GM13976 (cell line): Measurements from ENCODE around the gene KPTN.

ENCODE experiments used
- DNase-seq: peaks from one replicate; pipeline ENCODE4 v3.0.0; 2012; ENCODE audit warnings: low spot score
- CTCF ChIP-seq: IDR thresholded peaks from 2 replicates; pipeline ENCODE4 v1.5.1; 2012; ENCODE audit warnings: borderline replicate concordance, mild to moderate bottlenecking; ENCODE audit not compliant: insufficient read depth; ENCODE audit errors: extremely low read depth, missing control alignments, control extremely low read depth
- in situ Hi-C: fragments of 300-500 bp; cut with MboI; formaldehyde crosslinking; loops from one replicate; pipeline ENCODE4 v1.12.0; 2022; ENCODE audit warnings: low sequenced_read_pairs, mixed read lengths, inconsistent platforms; ENCODE audit not compliant: unreplicated experiment

KPTN gene

GRCh38 chr19:47514151-47514868 is 30.3 kb upstream of the KPTN start:
- DNase-seq, result no peak
- TF ChIP-seq CTCF, result no peak
- in situ Hi-C loops, result no loop called here

GRCh38 chr19:47512948-47513319 is 28.9 kb upstream of the KPTN start:
- in situ Hi-C loops, result no loop called here
- no peak for TF ChIP-seq CTCF
- DNase-seq, result no peak

- no peak for DNase-seq
- no peak for TF ChIP-seq CTCF
- in situ Hi-C loops, result no loop called here
Observed at GRCh38 chr19:47512183-47512947, 28.3 kb upstream of the KPTN start.

GRCh38 chr19:47511681-47512080 is 27.7 kb upstream of the KPTN start:
- in situ Hi-C loops, result no loop called here
- TF ChIP-seq CTCF, result no peak
- DNase-seq, result no peak

- no peak for DNase-seq
- TF ChIP-seq CTCF, result no peak
- in situ Hi-C loops, result no loop called here
Observed at GRCh38 chr19:47511128-47511517, 27.1 kb upstream of the KPTN start.

GRCh38 chr19:47510516-47511127 is 26.6 kb upstream of the KPTN start:
- DNase-seq, result no peak
- no peak for TF ChIP-seq CTCF
- in situ Hi-C loops, result no loop called here
